IPS-20b (cell line): ENCODE data around the gene TBX1.
"Not testable (repeated sequence)": the region's sequence is repeated elsewhere in the genome, so short reads cannot be mapped to it uniquely, and the experiment has no call there.

ENCODE experiments used
- H3K27ac ChIP-seq: one replicate; pipeline ENCODE4 v1.5.1; 2013; ENCODE audit warnings: low read length
- H3K27me3 ChIP-seq: 2 replicates; pipeline ENCODE4 v1.6.1; 2013; ENCODE audit warnings: mild to moderate bottlenecking, low read length, inconsistent platforms; ENCODE audit not compliant: insufficient read depth
- H3K36me3 ChIP-seq: 2 replicates; pipeline ENCODE4 v1.6.1; 2013; ENCODE audit warnings: low read depth, mild to moderate bottlenecking, inconsistent platforms, low read length, moderate library complexity; ENCODE audit not compliant: insufficient read depth
- H3K4me1 ChIP-seq: 2 replicates; pipeline ENCODE4 v1.6.1; 2013; ENCODE audit warnings: mild to moderate bottlenecking, control low read depth, inconsistent platforms, low read length, moderate library complexity; ENCODE audit not compliant: insufficient read depth
- H3K4me3 ChIP-seq: 2 replicates; pipeline ENCODE4 v1.5.1; 2013; ENCODE audit warnings: mild to moderate bottlenecking, low read length, inconsistent platforms
- H3K9ac ChIP-seq: 2 replicates; pipeline ENCODE4 v1.6.1; 2013; ENCODE audit warnings: low read depth, mild to moderate bottlenecking, inconsistent platforms, low read length, moderate library complexity
- H3K9me3 ChIP-seq: 2 replicates; pipeline ENCODE4 v1.6.1; 2013; ENCODE audit warnings: mild to moderate bottlenecking, low read depth, low read length, inconsistent platforms; ENCODE audit not compliant: insufficient read depth

Gene TBX1

GRCh38 chr22:19786959-19787848, 26.6 kb downstream of the TBX1 start:
- Histone ChIP-seq H3K9me3 (no peaks in the 10 kb centered on the region), H3K4me3 (no peak overlapping the region), H3K36me3 (no peaks in the 10 kb centered on the region), H3K4me1 (no peaks in the 10 kb centered on the region), H3K27me3 (peaks cover 6% of the 10 kb centered on the region; the same call in 1 of the 2 replicates), H3K27ac (no peak overlapping the region), H3K9ac (no peak overlapping the region)

DNA sequence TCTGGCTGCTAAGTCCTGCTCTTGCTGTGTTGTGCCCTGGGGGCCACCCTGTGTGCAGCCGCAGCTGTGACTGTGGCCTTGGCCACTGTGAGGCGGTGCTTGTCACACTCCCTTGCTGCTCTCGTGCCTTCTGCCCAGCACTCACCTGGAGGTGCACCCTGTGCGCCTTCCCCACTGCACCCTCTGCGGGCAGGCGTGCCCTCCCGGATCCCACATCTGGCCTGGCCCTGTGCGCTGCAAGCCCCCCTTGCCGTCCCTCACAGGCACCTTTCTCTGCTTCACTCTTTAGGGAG, 27.2 kb downstream of the TBX1 start:
- Histone ChIP-seq H3K4me1 (no peaks in the 10 kb centered on the region), H3K4me3 (no peak overlapping the region), H3K36me3 (no peaks in the 10 kb centered on the region), H3K27ac (no peak overlapping the region), H3K9me3 (no peaks in the 10 kb centered on the region), H3K9ac (no peak overlapping the region), H3K27me3 (peaks cover under 1% of the 10 kb centered on the region; the same call in 1 of the 2 replicates)

DNA sequence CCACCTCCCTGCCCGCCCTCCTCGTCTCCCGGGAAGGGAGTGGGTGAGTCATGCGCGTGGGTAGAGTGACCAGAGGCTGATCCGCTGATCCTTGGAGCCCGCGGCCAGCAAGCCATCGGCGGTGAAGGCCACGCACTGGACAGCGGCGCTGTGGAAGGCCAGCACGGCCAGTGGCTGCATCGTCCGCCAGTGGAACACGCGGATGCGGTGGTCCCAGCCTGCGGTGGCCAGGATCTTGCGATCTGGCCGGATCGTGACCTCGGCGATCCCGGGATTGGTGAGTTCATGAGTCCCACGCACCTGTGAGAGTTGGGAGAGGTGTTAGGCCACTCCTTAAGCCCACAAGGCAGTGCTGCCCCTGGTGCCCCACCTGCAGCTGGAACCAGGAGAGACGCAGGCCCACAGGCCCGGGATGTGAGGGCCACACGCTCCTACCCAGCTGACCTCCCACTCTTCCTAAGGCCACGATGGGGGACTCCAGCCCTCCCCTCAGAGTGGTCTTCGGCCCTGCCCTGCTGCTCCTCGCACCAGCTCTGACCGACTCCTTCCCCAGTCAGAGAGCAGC, 28.2 kb downstream of the TBX1 start:
- Histone ChIP-seq H3K36me3 (no peaks in the 10 kb centered on the region), H3K4me1 (no peaks in the 10 kb centered on the region), H3K9ac (no peak overlapping the region), H3K9me3 (no peaks in the 10 kb centered on the region), H3K27me3 (no peaks in the 10 kb centered on the region), H3K27ac (no peak overlapping the region), H3K4me3 (no peak overlapping the region)

DNA sequence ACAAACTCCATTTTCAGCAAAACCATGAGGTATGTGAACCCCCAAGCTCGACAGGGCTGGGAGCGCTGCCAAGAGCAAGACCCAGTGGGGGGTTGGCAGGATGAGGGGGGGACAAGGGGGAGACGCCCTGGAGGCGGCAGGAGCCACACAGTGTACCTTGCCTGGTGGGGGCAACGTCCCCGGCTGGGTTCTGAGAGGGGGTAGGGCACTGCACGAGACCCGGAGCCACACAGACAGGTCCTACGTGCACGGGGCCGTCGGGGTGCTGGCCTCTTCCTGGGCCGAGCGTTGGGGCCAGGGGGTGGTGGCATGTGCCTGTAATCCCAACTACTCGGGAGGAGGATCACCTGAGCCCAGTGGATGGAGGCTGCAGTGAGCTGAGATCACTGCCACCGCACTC, 28.8 kb downstream of the TBX1 start:
- Histone ChIP-seq H3K36me3 (no peaks in the 10 kb centered on the region), H3K27me3 (no peaks in the 10 kb centered on the region), H3K9me3 (no peaks in the 10 kb centered on the region), H3K27ac (no peak overlapping the region), H3K9ac (no peak overlapping the region), H3K4me3 (no peak overlapping the region), H3K4me1 (no peaks in the 10 kb centered on the region)

DNA sequence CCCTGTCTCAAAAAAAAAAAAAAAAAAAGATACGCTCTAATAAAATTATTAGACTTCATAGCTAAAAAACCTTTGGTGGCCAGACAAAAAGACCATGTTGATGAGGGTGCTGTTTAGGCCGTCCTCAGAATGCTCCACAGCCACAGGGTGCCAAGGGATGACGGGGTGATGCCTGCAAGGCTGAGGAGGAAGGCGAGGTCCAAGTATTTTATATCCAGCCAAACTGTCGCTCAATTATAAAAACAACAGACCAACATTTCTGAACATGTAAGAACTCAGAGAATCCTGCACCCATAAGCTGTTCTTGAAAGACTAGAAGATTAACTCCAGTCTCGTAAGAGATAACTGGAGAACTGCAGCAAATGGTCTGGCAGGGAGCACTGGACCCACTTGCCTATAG, 29.2 kb downstream of the TBX1 start:
- H3K4me1 ChIP-seq, result no peaks in the 10 kb centered on the region
- no peak overlapping the region for H3K9ac ChIP-seq
- H3K36me3 ChIP-seq, result no peaks in the 10 kb centered on the region
- H3K27ac ChIP-seq, result no peak overlapping the region
- H3K9me3 ChIP-seq, result no peaks in the 10 kb centered on the region
- no peak overlapping the region for H3K4me3 ChIP-seq
- H3K27me3 ChIP-seq, result no peaks in the 10 kb centered on the region

DNA sequence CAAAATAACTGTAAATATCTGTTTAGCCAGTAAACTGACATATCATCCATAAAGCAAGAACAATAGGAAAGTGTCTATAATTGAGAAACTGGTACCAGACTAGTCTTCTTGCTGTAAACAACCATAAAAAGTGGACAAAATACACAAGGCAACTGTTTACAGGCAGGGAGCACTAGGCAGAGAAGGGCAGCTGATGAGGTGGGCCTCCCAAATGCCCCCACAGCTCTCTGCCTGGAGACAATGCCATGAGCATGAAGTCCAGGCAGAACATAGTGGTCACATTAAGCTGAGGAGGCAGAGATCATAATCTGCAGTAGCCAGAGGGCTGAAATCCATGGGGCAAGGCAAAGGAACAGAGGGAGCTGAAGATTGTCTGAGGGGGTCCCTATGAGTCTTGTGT, 30.7 kb downstream of the TBX1 start:
- no peaks in the 10 kb centered on the region for H3K4me1 ChIP-seq
- no peaks in the 10 kb centered on the region for H3K27me3 ChIP-seq
- no peaks in the 10 kb centered on the region for H3K9me3 ChIP-seq
- no peak overlapping the region for H3K4me3 ChIP-seq
- no peaks in the 10 kb centered on the region for H3K36me3 ChIP-seq
- H3K27ac ChIP-seq, result no peak overlapping the region
- H3K9ac ChIP-seq, result no peak overlapping the region

DNA sequence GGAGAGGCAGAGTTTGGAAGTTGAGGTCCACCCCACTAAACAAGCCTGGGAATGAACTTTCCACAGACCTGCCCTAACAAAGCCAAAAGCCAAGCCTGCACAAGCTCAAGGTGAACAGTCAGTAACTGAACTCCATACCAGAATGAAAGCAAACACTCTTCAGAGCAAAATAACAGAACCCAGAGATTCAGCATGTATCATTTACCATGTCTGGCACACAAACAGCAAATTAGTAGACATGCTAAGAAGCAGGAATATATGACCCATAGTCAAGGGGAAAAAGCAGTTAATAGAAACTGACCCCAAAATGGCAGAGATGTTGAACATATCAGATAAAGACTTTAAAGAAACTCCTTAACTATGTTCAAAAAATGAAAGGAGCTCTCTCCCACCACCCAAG, 31.3 kb downstream of the TBX1 start:
- no peak overlapping the region for H3K4me3 ChIP-seq
- no peak overlapping the region for H3K9ac ChIP-seq
- no peak overlapping the region for H3K27ac ChIP-seq
- H3K4me1 ChIP-seq, result no peaks in the 10 kb centered on the region
- H3K9me3 ChIP-seq, result no peaks in the 10 kb centered on the region
- no peaks in the 10 kb centered on the region for H3K36me3 ChIP-seq
- no peaks in the 10 kb centered on the region for H3K27me3 ChIP-seq

GRCh38 chr22:19792383-19792896, 31.9 kb downstream of the TBX1 start:
- not testable (repeated sequence) for H3K9me3 ChIP-seq, H3K4me3 ChIP-seq, H3K36me3 ChIP-seq, H3K27me3 ChIP-seq, H3K27ac ChIP-seq, H3K9ac ChIP-seq, H3K4me1 ChIP-seq

DNA sequence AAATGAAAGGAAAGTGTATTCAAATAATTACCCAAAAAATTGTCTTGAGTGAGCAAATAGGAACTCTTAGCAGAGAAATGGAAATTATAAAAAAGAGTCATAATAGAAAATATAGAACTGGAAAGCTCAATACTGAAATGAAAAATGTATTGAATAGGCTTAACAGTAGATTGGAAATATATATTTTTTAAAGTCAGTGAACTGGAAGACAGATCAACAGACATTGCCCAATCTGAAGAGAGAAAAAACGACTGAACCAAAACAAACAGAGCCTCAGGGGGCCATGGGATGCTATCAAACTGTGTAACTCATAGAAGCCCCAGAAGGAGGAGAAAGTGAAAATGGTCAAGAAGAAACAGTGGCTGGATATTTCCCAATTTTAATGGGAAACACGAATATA, 32.6 kb downstream of the TBX1 start:
- no peak overlapping the region for H3K27ac ChIP-seq
- no peaks in the 10 kb centered on the region for H3K27me3 ChIP-seq
- H3K36me3 ChIP-seq, result no peaks in the 10 kb centered on the region
- H3K9me3 ChIP-seq, result no peaks in the 10 kb centered on the region
- no peak overlapping the region for H3K9ac ChIP-seq
- H3K4me3 ChIP-seq, result no peak overlapping the region
- no peaks in the 10 kb centered on the region for H3K4me1 ChIP-seq

DNA sequence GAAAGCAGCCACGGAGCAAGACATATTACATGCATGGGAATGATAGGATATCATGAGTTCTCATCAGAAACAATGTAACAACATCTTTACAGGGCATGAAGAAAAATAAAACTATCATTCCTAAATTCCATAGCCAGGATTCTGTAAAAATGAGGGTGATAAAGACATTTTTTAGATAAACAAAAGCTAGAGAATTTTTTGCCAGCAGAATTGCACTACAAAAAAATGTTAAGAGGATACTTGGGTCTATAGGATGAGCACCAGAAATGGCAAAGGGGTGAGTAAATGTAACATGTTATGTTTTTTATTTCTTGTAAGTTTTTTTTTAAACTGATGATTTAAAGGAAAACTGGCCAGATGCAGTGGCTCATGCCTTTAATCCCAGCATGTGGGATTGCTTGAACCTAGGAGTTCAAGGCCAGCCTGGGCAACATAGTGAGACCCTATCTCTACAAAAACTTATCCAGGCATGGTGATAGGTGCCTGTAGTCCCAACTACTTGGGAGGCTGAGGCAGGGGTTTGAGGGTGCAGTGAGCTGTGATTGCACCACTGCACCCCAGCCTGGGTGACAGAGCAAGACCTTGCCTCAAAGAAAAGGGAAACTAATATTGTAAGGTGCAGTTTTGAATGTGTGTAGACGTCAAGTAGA, 33.2 kb downstream of the TBX1 start:
- Histone ChIP-seq H3K4me1 (no peaks in the 10 kb centered on the region), H3K9me3 (no peaks in the 10 kb centered on the region), H3K27ac (no peak overlapping the region), H3K9ac (no peak overlapping the region), H3K36me3 (no peaks in the 10 kb centered on the region), H3K27me3 (no peaks in the 10 kb centered on the region), H3K4me3 (no peak overlapping the region)

DNA sequence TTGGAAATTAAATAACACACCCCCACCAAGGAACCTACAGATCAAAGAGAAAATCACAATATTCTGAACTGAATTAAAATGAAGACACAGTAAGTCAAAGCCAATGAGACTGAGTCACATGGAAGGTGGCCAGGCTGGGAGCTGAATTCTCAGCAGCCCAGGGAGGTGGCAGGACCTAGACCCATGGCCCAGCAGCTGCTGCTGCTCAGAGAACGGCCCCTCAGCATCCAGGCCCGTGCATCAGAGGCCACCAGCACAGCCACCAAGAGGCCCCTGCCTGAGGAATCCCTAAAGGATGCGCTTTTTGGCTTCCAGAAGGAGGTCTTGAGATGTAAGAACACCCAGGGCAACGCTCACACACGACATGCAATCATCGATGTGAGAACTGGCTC, 35.0 kb downstream of the TBX1 start:
- no peak overlapping the region for H3K4me3 ChIP-seq
- H3K9me3 ChIP-seq, result no peaks in the 10 kb centered on the region
- no peaks in the 10 kb centered on the region for H3K27me3 ChIP-seq
- no peak overlapping the region for H3K9ac ChIP-seq
- H3K27ac ChIP-seq, result no peak overlapping the region
- H3K4me1 ChIP-seq, result no peaks in the 10 kb centered on the region
- H3K36me3 ChIP-seq, result no peaks in the 10 kb centered on the region

- no peak overlapping the region for H3K4me3 ChIP-seq
- H3K27ac ChIP-seq, result no peak overlapping the region
- no peak overlapping the region for H3K9ac ChIP-seq
- no peaks in the 10 kb centered on the region for H3K27me3 ChIP-seq
- no peaks in the 10 kb centered on the region for H3K36me3 ChIP-seq
- H3K9me3 ChIP-seq, result no peaks in the 10 kb centered on the region
- no peaks in the 10 kb centered on the region for H3K4me1 ChIP-seq
Observed at GRCh38 chr22:19796160-19796559, 35.6 kb downstream of the TBX1 start.
